ENCODE results near the gene SOAT2.
"Not testable (repeated sequence)": the region's sequence is repeated elsewhere in the genome, so short reads cannot be mapped to it uniquely, and the experiment has no call there.

SOAT2 gene

DNA sequence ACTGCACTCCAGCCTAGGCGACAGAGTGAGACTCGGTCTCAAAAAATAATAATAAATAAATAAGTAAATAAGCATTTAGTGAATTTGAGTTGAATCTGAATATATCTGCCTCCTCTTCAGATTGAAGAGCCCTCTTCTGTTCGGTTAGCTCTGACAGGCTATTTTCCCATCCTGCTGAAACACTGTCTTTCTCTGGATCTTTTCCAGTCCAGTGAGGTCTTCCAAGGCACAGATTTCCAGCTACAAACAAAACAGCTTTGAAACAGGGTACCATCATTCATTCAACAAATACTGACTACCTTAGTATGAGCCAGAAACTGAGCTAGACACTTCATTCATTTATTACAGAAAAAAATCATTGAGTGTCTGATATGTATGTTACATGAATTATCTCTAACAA is 16.9 kb upstream of the SOAT2 start:
- DNase-seq (ENCODE audit: low spot score): no peak

DNA sequence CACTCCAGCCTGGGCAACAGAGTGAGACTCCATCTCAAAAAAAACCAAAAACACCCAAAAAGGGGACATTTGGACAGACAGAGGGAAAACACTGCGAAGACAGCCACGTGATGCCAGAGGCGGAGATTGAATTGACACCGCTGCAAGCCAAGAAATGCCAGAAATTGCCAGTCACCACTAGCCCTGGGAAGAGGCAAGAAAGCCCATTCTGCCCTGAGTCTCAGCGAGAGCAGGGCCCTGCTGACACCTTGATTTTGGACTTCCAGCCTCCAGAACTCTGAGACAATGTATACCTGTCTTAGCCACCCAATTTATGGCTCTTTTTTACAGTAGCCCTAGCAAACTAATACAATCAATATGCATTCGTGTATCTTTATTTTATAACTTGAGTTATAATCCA is 13.2 kb upstream of the SOAT2 start:
- no peak for DNase-seq (ENCODE audit: low spot score)

DNA sequence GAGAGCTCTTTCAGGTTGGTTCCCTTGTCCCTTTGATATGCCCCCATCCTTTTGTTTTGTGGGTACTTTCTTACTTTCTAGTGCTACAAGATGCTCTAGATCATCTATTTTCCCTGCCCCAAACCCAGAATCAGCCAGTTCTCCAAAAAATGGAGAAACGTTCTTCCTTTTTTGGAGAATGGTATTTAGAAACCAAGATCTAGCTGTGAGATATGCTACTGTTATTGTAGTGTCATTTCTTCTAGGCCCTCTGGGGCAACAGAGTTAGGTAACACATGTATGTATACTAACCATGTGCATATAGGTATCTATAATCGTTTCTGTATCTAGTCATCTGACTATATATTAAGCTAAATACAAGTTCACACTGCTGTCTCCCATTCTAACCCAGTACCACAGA is 12.7 kb upstream of the SOAT2 start:
- no peak for DNase-seq (ENCODE audit: low spot score)

DNA sequence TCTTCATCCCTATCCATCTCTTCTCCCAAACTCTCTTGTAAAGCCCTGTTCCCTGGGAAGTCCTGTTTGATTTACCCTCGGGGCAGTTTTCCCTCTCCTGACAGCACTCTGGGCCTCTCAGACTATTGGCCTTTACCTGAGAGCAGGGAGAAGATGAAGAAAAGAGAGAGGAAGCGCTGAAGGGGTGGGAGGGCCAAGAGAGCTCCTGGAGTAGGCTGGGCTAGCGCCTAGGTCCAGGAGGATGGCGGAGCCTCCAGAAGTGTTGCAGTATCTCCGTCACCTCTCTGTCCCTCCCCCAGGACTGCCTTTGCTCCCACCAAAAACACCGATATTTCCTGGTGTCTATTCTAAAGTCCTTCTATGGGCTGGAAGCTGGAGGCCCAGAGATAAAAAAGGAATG is 11.5 kb upstream of the SOAT2 start:
- DNase-seq (ENCODE audit: low spot score): no peak

DNA sequence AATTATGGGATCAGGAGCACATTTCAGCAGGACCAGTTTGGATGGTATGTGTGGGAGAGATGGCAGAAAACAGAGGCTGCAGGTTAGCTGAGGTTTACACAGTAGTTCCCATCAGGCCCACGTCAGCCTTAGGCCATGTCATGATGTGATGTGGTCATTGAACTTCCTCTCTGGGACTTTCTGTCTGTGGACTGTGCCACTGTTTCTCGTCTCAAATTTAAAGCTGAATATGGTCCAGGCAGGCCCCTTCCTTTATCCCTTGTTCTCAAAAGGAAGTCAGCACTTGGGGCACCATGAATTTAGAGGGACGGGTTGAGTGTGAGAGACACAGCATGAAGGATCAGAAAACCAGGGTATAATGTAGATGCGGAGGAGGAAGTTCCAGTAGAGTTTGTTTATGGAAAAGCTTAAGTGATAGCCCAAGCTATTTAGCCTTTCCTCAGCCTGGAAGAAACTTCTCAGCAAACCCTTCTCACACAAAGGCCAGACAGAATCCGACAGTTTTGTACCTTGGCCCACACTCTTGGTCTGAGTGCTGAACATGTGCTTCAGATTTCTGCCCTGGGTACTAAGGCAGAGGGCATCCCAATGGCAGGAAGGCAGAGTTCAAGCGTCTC is 9.4 kb upstream of the SOAT2 start:
- no peak for DNase-seq (ENCODE audit: low spot score)

DNA sequence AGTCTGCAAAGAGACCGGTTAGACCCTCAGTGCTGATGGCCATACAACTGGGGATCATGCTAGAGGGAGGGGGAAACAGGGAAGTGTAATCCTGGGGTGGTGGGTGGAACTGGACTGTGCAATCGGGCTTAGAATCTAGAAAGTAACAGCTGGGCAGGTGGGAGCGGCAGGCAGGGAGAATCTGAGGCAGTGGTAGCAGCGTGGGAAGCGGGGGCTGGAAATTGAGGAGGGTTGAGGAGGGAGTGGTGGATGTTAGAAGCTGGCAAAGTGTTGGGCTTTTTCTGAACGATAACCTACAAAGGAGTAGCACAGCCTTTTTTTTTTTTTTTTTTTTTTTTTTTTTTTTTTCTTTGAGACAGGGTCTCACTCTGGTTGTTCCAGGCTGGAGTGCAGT is 8.9 kb upstream of the SOAT2 start:
- DNase-seq (ENCODE audit: low spot score): no peak

DNA sequence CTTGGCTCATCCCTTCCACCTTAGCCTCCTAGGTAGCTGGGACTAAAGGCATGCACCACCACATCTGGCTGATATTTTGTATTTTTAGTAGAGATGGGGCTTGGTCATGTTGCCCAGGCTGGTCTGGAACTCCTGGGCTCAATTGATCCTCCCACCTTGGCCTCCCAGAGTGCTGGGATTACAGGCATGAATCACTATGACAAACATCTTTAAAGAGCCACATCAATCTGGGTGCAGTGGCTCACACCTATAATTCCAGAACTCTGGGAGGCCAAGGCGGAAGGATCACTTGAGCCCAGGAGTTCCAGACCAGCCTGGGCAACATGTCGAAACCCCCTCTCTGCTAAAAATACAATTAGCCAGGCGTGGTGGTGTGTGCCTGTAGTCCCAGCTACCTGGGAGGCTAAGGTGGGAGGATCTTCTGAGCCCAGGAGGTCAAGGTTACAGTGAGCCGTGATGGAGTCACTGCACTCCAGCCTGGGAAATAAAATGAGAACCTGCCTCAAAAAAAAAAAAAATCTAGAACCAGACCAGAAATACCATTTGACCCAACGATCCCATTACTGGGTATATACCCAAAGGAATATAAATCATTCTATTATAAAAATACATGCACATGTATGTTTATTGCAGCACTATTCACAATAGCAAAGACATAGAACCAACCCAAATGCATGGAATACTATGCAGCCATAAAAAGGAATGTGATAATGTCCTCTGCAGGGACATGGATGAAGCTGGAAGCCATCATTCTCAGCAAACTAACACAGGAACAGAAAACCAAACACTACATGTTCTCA is 8.3 kb upstream of the SOAT2 start:
- not testable (repeated sequence) for DNase-seq (ENCODE audit: low spot score)

DNA sequence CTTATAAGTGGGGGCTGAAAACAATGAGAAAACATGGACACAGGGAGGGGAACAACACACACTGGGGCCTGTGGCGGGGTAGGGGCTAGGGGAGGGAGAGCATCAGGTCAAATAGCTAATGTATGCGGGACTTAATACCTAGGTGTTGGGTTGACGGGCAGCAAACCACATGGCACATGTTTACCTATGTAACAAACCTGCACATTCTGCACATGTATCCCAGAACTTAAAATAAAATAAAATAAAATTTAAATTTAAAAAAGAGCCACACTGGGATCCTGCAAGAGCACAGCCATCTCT is 7.7 kb upstream of the SOAT2 start:
- DNase-seq (ENCODE audit: low spot score): not testable (repeated sequence)

DNA sequence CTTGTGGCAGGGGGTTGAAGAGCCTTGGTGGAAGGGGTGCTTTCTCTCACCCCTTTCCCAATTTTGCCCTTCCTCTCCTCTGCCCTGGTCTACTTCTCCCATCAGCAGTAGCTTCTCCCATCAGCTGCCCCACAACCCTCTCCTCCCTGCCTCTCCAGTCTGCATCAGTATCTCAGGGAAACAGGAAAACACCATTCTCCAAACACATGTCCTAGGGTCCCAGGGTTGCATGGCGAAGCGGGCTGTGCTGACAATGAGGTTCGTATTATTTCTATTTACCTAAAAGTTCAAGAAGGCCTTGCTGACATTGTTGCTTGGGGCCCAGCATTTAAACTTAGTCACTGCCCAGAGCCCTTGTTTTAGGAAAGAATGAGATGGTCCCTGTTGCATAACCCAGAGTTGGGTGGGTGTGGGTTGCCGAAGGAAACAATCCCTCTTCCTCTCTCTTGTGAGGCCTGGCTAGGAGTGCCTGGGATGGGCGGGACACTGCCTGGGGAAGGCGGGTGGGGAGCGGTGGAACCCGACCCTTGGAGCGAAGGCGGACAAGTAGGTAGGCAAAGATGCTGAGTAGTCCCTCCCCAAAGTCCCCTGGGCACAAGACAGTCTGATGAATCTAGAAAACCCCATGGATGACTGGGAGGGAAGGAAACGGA is 7.1 kb upstream of the SOAT2 start:
- DNase-seq (ENCODE audit: low spot score): no peak

DNA sequence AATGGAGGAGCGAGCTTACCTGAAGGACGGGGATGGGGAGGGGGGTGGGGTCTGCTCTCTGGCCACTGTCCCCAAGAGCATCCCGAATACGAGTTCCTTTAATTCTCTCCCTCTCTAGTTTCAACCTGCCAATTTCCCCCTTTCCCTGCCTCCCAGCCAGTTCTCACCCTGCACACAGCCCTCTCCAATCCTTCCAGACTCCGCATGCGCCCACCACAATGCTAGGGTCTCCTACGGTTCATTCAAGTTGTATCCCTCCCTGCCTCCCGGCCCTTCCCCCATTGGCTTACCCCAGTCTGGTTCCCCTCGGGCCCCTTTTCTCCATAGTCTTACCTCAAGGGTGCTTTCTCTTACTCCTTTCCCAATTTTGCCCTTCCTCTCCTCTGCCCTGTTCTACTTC is 6.5 kb upstream of the SOAT2 start:
- no peak for DNase-seq (ENCODE audit: low spot score)

DNA sequence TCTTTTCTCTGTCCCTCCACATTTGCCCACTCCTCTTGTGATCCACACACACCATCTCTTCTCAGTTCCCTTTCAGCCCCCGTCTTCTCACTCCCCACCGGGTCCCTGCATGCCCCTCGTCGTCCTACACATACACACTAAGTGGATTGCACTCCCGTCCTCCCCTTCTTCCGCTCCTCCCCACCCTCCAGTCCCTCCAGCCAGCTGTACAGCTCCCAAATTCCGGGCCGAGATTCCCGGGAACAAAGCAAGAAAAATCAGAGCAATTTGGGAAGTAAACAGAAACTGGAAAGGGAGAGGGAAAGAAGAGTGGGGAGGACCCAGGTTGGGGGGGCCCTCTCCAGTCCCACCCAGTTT is 6.1 kb upstream of the SOAT2 start:
- DNase-seq (ENCODE audit: low spot score): no peak

DNA sequence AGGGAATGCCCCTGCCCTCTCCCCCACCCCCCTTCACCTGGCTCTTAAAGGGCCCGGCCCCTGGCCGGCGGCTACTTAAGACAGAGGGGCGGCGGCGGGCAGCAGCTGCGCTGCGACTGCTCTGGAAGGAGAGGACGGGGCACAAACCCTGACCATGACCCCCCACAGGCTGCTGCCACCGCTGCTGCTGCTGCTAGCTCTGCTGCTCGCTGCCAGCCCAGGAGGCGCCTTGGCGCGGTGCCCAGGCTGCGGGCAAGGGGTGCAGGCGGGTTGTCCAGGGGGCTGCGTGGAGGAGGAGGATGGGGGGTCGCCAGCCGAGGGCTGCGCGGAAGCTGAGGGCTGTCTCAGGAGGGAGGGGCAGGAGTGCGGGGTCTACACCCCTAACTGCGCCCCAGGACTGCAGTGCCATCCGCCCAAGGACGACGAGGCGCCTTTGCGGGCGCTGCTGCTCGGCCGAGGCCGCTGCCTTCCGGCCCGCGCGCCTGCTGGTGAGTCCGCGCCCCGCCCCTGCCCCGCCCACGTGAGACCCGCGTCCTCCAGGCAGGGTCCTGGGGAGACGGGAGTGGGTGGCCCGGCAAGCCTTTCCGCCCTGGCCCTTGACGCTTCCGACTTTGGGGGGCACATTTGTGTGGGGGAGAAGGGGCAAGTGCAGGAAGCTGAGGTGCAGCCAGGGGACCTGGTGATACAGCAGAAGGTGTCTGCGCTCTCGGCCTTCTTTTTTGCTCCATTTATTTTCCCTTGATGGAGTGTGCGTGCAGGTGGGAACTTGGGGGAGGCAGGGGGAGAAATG is 5.5 kb upstream of the SOAT2 start, which contains the start of gene IGFBP6:
Gene IGFBP6, plus strand, starts transcription at position 104 of the 790 bp plus-strand sequence. Its CDS starts 51 bp downstream, at position 155.
- DNase-seq (ENCODE audit: low spot score): peak; percentile 73

DNA sequence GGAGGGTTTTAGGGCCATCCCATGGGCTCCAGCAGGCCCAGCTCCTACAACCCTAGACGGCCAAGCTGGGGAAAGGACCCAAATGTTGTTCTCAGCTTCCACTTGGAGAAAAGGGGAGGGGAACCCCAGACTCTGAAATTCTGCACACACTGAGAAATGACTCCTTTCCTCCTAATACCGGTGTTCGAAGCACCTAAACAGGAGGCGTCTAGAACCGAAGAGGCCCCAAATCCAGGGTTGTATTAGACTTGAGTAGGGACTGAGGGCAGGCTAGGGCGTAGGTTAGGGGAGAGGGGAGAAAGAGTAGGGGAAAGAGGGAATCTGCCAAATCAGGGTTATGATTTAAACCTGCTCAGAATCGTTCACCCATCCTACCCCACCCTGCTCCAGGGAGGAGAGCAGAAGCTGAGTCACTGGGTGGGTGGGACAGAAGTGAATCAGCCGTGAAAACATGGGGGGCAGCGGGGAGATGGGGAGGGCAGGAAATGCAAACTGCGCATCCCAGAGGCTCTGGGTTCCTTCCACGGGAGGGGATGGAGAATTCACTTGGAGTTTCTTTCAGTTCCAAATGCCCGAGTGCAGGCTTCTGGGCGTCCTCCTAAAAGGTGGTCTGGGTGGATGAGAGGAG is 4.8 kb upstream of the SOAT2 start:
- DNase-seq (ENCODE audit: low spot score): no peak

DNA sequence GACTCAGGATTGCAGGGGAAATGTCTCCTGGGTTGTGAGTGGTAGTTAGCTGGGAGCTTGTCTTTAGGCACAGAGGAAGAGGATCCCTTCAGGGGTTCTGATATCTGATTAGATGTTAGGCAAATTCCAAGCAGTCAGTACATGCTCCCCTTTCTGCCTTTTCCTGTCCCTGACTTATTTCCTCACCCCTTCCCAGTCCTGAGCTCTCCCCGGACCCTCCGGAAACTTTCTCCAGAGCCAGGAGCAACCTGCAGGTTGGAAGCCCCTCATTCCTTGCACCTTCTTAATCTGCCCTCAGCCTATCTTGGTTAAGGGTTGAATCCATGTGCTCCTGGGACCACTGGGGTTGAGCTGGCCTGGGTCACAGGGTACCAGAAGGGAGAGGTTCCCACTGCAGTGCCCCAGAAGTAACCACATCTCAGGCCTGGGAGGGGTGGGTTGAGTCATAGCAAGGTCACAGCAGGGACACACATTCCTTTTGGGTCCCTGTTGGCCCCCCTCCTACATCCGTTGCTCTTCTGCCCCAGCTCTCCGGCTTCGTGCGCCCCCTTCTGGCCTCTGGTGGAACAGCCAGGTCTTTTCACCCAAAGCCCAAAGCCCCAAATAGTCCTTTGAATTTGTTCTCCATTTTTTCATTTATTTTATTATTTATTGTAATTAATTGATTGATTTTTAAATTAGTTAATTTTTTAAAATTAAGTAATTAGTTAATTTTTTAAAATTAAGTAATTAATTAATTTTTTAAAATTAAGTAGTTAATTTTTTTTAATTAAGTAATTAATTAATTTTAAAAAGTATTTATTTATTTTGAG is 4.0 kb upstream of the SOAT2 start:
- DNase-seq (ENCODE audit: low spot score): peak; percentile 90

DNA sequence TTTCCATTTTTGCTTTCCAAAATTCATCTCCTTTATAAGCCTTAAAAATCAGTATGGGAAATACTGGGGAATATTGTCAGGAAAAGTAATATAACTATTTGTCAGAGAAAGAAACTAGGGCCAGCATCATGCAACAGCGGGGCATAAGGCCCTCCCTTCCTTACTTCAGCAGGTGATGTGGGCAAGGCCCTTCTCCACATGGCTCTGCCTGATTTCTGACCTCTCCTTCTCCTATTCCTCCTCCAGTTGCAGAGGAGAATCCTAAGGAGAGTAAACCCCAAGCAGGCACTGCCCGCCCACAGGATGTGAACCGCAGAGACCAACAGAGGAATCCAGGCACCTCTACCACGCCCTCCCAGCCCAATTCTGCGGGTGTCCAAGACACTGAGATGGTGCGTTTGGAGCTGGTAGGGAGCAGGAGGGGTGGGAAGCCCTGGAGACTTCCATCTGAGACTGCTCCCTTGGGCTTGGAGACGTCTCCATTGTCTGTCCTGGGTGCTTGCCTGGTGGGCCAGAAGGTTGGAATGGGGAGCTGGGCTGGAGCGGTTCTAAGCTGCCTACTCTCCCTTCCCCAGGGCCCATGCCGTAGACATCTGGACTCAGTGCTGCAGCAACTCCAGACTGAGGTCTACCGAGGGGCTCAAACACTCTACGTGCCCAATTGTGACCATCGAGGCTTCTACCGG is 2.7 kb upstream of the SOAT2 start:
- DNase-seq (ENCODE audit: low spot score): no peak

DNA sequence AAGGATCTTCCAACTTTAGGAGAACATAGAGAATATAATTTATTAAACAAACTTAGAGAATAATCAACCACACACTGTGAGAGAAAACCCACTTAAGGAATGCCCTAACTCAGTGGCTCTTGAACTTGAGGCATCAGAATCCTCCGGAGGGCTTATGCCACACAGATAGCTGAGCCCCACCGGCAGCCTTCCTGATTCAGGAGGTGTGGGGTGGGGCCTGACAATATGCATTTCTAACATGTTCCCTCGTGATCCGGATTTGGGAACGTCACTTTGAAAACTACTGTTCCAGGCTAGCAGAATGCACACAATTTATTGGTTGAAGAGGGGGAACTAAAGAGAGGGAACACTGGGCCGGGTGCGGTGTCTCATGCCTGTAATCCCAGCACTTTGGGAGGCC is 2.0 kb upstream of the SOAT2 start:
- DNase-seq (ENCODE audit: low spot score): no peak

DNA sequence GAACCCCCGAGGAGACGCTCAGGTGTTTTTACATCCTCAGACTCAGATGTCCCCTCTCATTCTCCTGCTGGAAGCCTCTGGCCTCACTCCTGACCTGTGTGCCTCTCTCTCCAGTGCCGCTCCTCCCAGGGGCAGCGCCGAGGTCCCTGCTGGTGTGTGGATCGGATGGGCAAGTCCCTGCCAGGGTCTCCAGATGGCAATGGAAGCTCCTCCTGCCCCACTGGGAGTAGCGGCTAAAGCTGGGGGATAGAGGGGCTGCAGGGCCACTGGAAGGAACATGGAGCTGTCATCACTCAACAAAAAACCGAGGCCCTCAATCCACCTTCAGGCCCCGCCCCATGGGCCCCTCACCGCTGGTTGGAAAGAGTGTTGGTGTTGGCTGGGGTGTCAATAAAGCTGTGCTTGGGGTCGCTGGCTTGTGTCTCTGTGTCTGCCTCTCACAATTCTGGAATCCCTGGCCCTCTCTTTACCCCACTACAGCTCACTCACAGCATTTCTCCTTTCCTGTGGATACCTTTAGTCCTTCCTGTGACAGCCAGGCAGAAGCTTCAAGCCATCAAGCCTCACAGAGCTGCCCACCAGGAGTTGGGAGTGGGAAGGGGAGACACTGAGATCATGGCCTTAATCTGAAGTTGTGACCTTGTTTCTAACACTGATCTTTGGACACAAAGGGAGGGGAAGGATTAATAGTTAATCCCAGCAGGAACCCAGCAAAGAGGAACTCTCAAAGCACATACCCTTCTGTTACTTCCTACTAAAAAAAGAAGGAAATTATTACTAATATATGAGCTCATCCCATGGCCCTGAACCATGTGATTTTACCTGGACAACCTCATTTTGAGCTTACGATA is 1.1 kb upstream of the SOAT2 start:
- no peak for DNase-seq (ENCODE audit: low spot score)

DNA sequence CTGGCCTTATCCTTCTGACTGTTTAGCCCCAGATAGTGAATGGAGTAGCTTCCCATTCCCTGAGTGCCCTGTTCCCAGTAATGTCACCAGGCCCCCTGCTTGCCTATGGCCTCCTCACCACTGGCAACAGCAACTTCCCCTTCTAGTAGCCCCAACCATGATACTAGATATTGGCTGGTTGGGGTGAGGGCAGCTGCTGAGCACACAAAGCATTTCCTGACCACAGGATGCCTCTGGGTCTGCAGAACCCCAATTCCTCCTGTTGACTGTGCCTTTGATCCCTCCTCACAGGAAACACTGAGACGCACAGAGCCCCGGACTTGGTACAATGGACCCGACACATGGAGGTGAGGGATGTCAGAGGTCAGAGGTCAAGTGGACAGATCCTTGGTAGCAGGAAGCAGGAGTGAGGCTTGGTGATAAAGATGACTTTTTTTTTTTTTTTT is 597 bp downstream of the SOAT2 start:
- DNase-seq (ENCODE audit: low spot score): no peak

DNA sequence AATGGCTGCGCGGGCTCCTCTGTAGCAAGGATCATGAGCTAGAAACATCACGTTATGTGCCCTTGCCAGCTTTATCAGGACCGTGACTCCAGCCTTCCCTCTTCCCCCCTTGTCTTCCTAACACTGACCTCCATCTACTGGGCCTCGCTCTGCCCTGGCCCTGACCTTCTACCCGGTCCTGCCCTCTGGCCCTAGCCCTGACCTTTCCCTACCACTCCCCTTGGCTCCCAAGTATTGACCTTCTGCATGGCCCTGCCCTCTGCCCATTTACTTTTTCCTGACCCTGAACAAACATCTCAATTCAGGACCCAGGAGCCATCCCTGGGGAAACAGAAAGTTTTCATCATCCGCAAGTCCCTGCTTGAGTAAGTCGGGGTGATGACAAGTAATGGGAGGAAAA is 2.0 kb downstream of the SOAT2 start:
- no peak for DNase-seq (ENCODE audit: low spot score)

Measured in HuH-7 (cell line).